MM.1S (cell line): Measurements from ENCODE around the gene GMFB.

Experiments
- DNase-seq: peaks from one replicate; pipeline ENCODE4 v3.0.0-alpha.2; 2015
- H2AFZ ChIP-seq: fragments of 300-600 bp; sonication (generic); 2 replicates; pipeline ENCODE4 v1.6.0; 2016; ENCODE audit warnings: antibody characterized with exemption, low read length
- H3F3A ChIP-seq: fragments of 300-600 bp; sonication (generic); 2 replicates; pipeline ENCODE4 v1.6.1; 2016; ENCODE audit warnings: mild to moderate bottlenecking, antibody characterized with exemption, low read length, moderate library complexity, mixed read lengths; ENCODE audit not compliant: insufficient read depth
- H3K27ac ChIP-seq: fragments of 300-600 bp; sonication (generic); 2 replicates; pipeline ENCODE4 v1.5.1; 2016; ENCODE audit warnings: mild to moderate bottlenecking, low read length
- H3K27me3 ChIP-seq: fragments of 300-600 bp; sonication (generic); replicated peaks from 2 replicates; pipeline ENCODE4 v1.6.0; 2016; ENCODE audit warnings: low read length; ENCODE audit not compliant: insufficient read depth
- H3K36me3 ChIP-seq: fragments of 300-600 bp; sonication (generic); replicated peaks from 2 replicates; pipeline ENCODE4 v1.6.1; 2016; ENCODE audit warnings: mild to moderate bottlenecking, low read length, mixed read lengths; ENCODE audit not compliant: insufficient read depth
- H3K4me1 ChIP-seq: fragments of 300-600 bp; sonication (generic); 2 replicates; pipeline ENCODE4 v1.6.1; 2016; ENCODE audit warnings: low read length, mixed read lengths
- H3K4me2 ChIP-seq: fragments of 300-600 bp; sonication (generic); 2 replicates; pipeline ENCODE4 v1.6.0; 2016; ENCODE audit warnings: low read depth, low read length
- H3K4me3 ChIP-seq: fragments of 300-600 bp; sonication (generic); 2 replicates; pipeline ENCODE4 v1.5.1; 2016; ENCODE audit warnings: low read length, mixed read lengths
- H3K79me2 ChIP-seq: fragments of 300-600 bp; sonication (generic); 2 replicates; pipeline ENCODE4 v1.6.1; 2016; ENCODE audit warnings: mixed run types, low read length, mixed read lengths
- H3K9ac ChIP-seq: fragments of 300-600 bp; sonication (generic); 2 replicates; pipeline ENCODE4 v1.6.1; 2016; ENCODE audit warnings: low read length, mixed read lengths
- H3K9me2 ChIP-seq: fragments of 300-600 bp; sonication (generic); replicated peaks from 2 replicates; pipeline ENCODE4 v1.6.1; 2016; ENCODE audit warnings: mild to moderate bottlenecking, low read length, mixed read lengths; ENCODE audit not compliant: insufficient read depth
- H3K9me3 ChIP-seq: fragments of 300-600 bp; sonication (generic); replicated peaks from 2 replicates; pipeline ENCODE4 v1.6.1; 2016; ENCODE audit warnings: mild to moderate bottlenecking, low read length, mixed read lengths; ENCODE audit not compliant: insufficient read depth
- H4K20me1 ChIP-seq: fragments of 300-600 bp; sonication (generic); 2 replicates; pipeline ENCODE4 v1.6.1; 2016; ENCODE audit warnings: mild to moderate bottlenecking, low read length, moderate library complexity, mixed read lengths; ENCODE audit not compliant: insufficient read depth
- CTCF ChIP-seq: fragments of 300-600 bp; sonication (generic); IDR thresholded peaks from 2 replicates; pipeline ENCODE4 v1.5.1; 2016; ENCODE audit warnings: antibody characterized with exemption, low read length, mixed read lengths
- EZH2 ChIP-seq: fragments of 300-600 bp; sonication (generic); optimal IDR thresholded peaks from 2 replicates; pipeline ENCODE3; 2017; ENCODE audit warnings: low read depth, mild to moderate bottlenecking, antibody characterized with exemption, low read length, mixed read lengths
- EZH2phosphoT487 ChIP-seq: fragments of 300-600 bp; sonication (generic); IDR thresholded peaks from 2 replicates; pipeline ENCODE4 v1.6.1; 2018; ENCODE audit warnings: antibody characterized with exemption, low read length

GMFB gene

GRCh38 chr14:54524410-54524809, 35.6 kb upstream of the GMFB start:
- DNase-seq, result no peak
- Histone ChIP-seq H3K36me3 (no peaks in the 10 kb centered on the region), H3K9me3 (no peaks in the 10 kb centered on the region), H3K27me3 (no peaks in the 10 kb centered on the region), H3K27ac (no peak overlapping the region), H3K4me1 (no peaks in the 10 kb centered on the region), H2AFZ (no peak overlapping the region), H4K20me1 (no peaks in the 10 kb centered on the region), H3K79me2 (0 out of 2 replicates have a peak, but pooled peaks cover 2% of the 10 kb centered on the region), H3F3A (no peaks in the 10 kb centered on the region), H3K9me2 (no peaks in the 10 kb centered on the region), H3K4me2 (no peak overlapping the region), H3K9ac (no peak overlapping the region), H3K4me3 (no peak overlapping the region)
- no peak for TF ChIP-seq CTCF
- TF ChIP-seq EZH2phosphoT487, result no peak
- TF ChIP-seq EZH2, result no peak

GRCh38 chr14:54516709-54517108, 27.9 kb upstream of the GMFB start:
- Histone ChIP-seq H3K9ac (no peak overlapping the region), H3K4me3 (no peak overlapping the region), H3K36me3 (no peaks in the 10 kb centered on the region), H3K9me2 (no peaks in the 10 kb centered on the region), H3K27ac (no peak overlapping the region), H4K20me1 (no peaks in the 10 kb centered on the region), H3K4me1 (no peaks in the 10 kb centered on the region), H3K9me3 (no peaks in the 10 kb centered on the region), H3F3A (no peaks in the 10 kb centered on the region), H3K27me3 (no peaks in the 10 kb centered on the region), H2AFZ (no peak overlapping the region), H3K79me2 (peaks cover 18% of the 10 kb centered on the region), H3K4me2 (no peak overlapping the region)
- no peak for DNase-seq
- TF ChIP-seq CTCF, result no peak
- no peak for TF ChIP-seq EZH2
- no peak for TF ChIP-seq EZH2phosphoT487

GRCh38 chr14:54515670-54516069, 26.9 kb upstream of the GMFB start:
- Histone ChIP-seq H2AFZ (no peak overlapping the region), H3K9me3 (no peaks in the 10 kb centered on the region), H3K27me3 (no peaks in the 10 kb centered on the region), H4K20me1 (no peaks in the 10 kb centered on the region), H3K9me2 (no peaks in the 10 kb centered on the region), H3K27ac (no peak overlapping the region), H3K36me3 (no peaks in the 10 kb centered on the region), H3K9ac (no peak overlapping the region), H3K79me2 (peaks cover 27% of the 10 kb centered on the region), H3K4me2 (no peak overlapping the region), H3K4me3 (no peak overlapping the region), H3K4me1 (no peaks in the 10 kb centered on the region), H3F3A (no peaks in the 10 kb centered on the region)
- no peak for DNase-seq
- TF ChIP-seq EZH2phosphoT487 (no peak), CTCF (no peak), EZH2 (no peak)
